NCI-H2196 (cell line): Measurements from ENCODE around the gene ESR2.

Source experiments
- DNase-seq: peaks from one replicate; lab custom pipeline; 2025; ENCODE audit not compliant: unreplicated experiment; lab: John Stamatoyannopoulos, UW

Gene ESR2

GRCh38 chr14:64092338-64092737 lies 201.8 kb downstream of the ESR2 start:
- DNase-seq, result no peak

GRCh38 chr14:64091217-64091616 lies 203.0 kb downstream of the ESR2 start:
- no peak for DNase-seq

- no peak for DNase-seq
Measured at GRCh38 chr14:64089920-64090319, 204.3 kb downstream of the ESR2 start.

- DNase-seq, result no peak
Measured at GRCh38 chr14:64088647-64088964, 205.6 kb downstream of the ESR2 start.

GRCh38 chr14:64082837-64083236 lies 211.3 kb downstream of the ESR2 start:
- DNase-seq, result no peak

GRCh38 chr14:64081174-64081746 lies 212.9 kb downstream of the ESR2 start:
- DNase-seq, result no peak

- DNase-seq, result no peak
Measured at GRCh38 chr14:64080452-64080851, 213.7 kb downstream of the ESR2 start.

- no peak for DNase-seq
Measured at GRCh38 chr14:64075613-64076005, 218.6 kb downstream of the ESR2 start.

GRCh38 chr14:64074961-64075612 lies 219.1 kb downstream of the ESR2 start:
- DNase-seq, result no peak

- DNase-seq, result no peak
Measured at GRCh38 chr14:64069634-64070359, 224.4 kb downstream of the ESR2 start.

- DNase-seq, result no peak
Measured at GRCh38 chr14:64064447-64064846, 229.7 kb downstream of the ESR2 start.

GRCh38 chr14:64062381-64063115 lies 231.6 kb downstream of the ESR2 start:
- no peak for DNase-seq

GRCh38 chr14:64061706-64062105 lies 232.5 kb downstream of the ESR2 start:
- no peak for DNase-seq

GRCh38 chr14:64061115-64061514 lies 233.1 kb downstream of the ESR2 start:
- no peak for DNase-seq

- no peak for DNase-seq
Measured at GRCh38 chr14:64060648-64061096, 233.5 kb downstream of the ESR2 start.

GRCh38 chr14:64060199-64060545 lies 234.0 kb downstream of the ESR2 start:
- DNase-seq, result no peak

GRCh38 chr14:64059454-64060198 lies 234.5 kb downstream of the ESR2 start:
- DNase-seq, result no peak

- no peak for DNase-seq
Measured at GRCh38 chr14:64053694-64054669, 240.2 kb downstream of the ESR2 start.

- DNase-seq, result no peak
Measured at GRCh38 chr14:64049616-64050381, 244.4 kb downstream of the ESR2 start.
